CD4-positive, alpha-beta T cell (primary cell): Measurements from ENCODE around the gene MSH3. TPM values are rescaled to one million over a fixed set of nuclear protein-coding genes. Genes with fewer than 3 reads are reported as not detected.

Source experiments
- ATAC-seq: fragments of 200-7000 bp; cut with Tn5 transposase; one replicate; pipeline ENCODE4 v1.10.0; 2022; ENCODE audit warnings: mild to moderate bottlenecking; ENCODE audit not compliant: poor library complexity
- CTCF ChIA-PET: fragments of 350-600 bp; sonication (Branson Sonifier 250); formaldehyde crosslinking; loops from one replicate; lab custom pipeline; 2021; ENCODE audit warnings: antibody characterized with exemption, inconsistent platforms; lab: Charles Lee
- POLR2A ChIA-PET: fragments of 350-600 bp; sonication (Branson Sonifier 250); formaldehyde crosslinking; loops from one replicate; lab custom pipeline; 2021; ENCODE audit warnings: antibody characterized with exemption, inconsistent platforms; lab: Charles Lee
- DNase-seq, 14 experiments: peaks; one replicate each; pipeline ENCODE4 v3.0.0-alpha.2; 2013 to 2020; ENCODE audit warnings: mixed read lengths in 2 of 14
- H3K27ac ChIP-seq, 2 donors: one replicate each; pipeline versions ENCODE4 v1.5.1 to v1.7.0; 2013; ENCODE audit warnings: low read length in 2 of 2, low read depth in 1 of 2, mild to moderate bottlenecking in 1 of 2
- H3K27me3 ChIP-seq, 2 experiments: 1 replicate in 1 of 2; 2 replicates in 1 of 2; pipeline versions ENCODE4 v1.6.1 to v1.7.0; 2013; ENCODE audit warnings: low read length in 2 of 2, control low read depth in 1 of 2, mild to moderate bottlenecking in 1 of 2, moderate library complexity in 1 of 2; ENCODE audit not compliant: insufficient read depth in 2 of 2, control insufficient read depth in 1 of 2
- H3K36me3 ChIP-seq: one replicate; pipeline ENCODE4 v1.6.1; 2013; ENCODE audit warnings: low read length, control low read depth; ENCODE audit not compliant: insufficient read depth
- H3K4me1 ChIP-seq: one replicate; pipeline ENCODE4 v1.6.1; 2013; ENCODE audit warnings: low read length, control low read depth; ENCODE audit not compliant: insufficient read depth
- H3K4me3 ChIP-seq: one replicate; pipeline ENCODE4 v1.5.1; 2013; ENCODE audit warnings: mild to moderate bottlenecking, low read length, moderate library complexity
- H3K9me3 ChIP-seq, 2 experiments: 1 replicate in 1 of 2; 2 replicates in 1 of 2; pipeline versions ENCODE4 v1.6.1 to v1.7.0; 2013; ENCODE audit warnings: low read length in 2 of 2, mild to moderate bottlenecking in 2 of 2, control low read depth in 1 of 2, moderate library complexity in 1 of 2; ENCODE audit not compliant: control insufficient read depth in 1 of 2, insufficient read depth in 1 of 2
- H3K27ac Mint-ChIP-seq: one replicate; pipeline ENCODE4 v1.8.0; 2020; ENCODE audit warnings: mixed read lengths
- H3K27me3 Mint-ChIP-seq: one replicate; pipeline ENCODE4 v1.8.0; 2021; ENCODE audit warnings: mixed read lengths
- H3K36me3 Mint-ChIP-seq: one replicate; pipeline ENCODE4 v1.8.0; 2021; ENCODE audit warnings: low read depth, mixed read lengths
- H3K4me1 Mint-ChIP-seq: one replicate; pipeline ENCODE4 v1.8.0; 2021; ENCODE audit warnings: low read depth, mixed read lengths
- H3K4me3 Mint-ChIP-seq: one replicate; pipeline ENCODE4 v1.8.0; 2020; ENCODE audit warnings: mild to moderate bottlenecking, mixed read lengths
- H3K9me3 Mint-ChIP-seq: one replicate; pipeline ENCODE4 v1.8.0; 2020; ENCODE audit warnings: mixed read lengths
- intact Hi-C, 2 experiments: fragments of 100-400 bp; cut with DNase I in 1 of 2; cut with micrococcal nuclease in 1 of 2; formaldehyde crosslinking; loops; one replicate each; pipeline versions ENCODE4 v1.15.1 to v1.9.0; 2023 to 2025; cut with DNase I, micrococcal nuclease
- total RNA-seq, 174 experiments: library from RNA in 2 of 174; stranded (reverse) in 2 of 174; gene quantifications; one replicate each; pipeline ENCODE4 v1.2.3 and lab custom pipeline; 2021 to 2026
- TF ChIP-seq, protein P1 (sequence below): fragments of 200-600 bp; IDR thresholded peaks from one replicate; pipeline ENCODE4 v1.8.0; 2022; ENCODE audit warnings: antibody characterized with exemption, mild to moderate bottlenecking

MSH3 gene
- total RNA-seq, 2 experiments from 2014 or later, result 11.3 to 13.0 TPM

DNA sequence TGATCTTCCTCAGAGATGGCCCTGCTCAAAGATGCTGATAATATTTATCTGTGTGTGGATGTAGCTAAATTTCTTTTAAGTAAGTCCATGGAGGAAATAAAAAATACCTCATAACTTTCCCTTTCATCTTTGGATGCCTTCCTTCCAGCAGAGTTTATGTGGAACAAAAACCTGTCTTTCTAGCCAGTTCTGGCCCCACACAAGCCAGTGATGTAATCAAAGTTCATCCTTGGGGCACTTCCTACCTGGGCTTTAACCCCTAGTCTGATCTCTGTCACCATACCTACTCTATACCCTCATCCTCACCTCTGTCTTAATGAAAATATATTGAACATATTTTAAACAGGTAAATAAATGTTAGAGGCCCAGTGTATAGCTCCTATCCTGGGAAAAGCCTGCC, 265.9 kb downstream of the MSH3 start:
- Mint-ChIP-seq H3K27me3 (no peaks in the 10 kb centered on the region), H3K4me3 (no peak overlapping the region), H3K9me3 (no peaks in the 10 kb centered on the region), H3K36me3 (no peaks in the 10 kb centered on the region), H3K4me1 (peaks cover 4% of the 10 kb centered on the region), H3K27ac (no peak overlapping the region)
- no peak for ATAC-seq
- Histone ChIP-seq H3K27ac (no peak overlapping the region), H3K4me3 (no peak overlapping the region), H3K27me3 (no peaks in the 10 kb centered on the region), H3K9me3 (no peaks in the 10 kb centered on the region), H3K4me1 (no peaks in the 10 kb centered on the region), H3K36me3 (no peaks in the 10 kb centered on the region)
- POLR2A ChIA-PET, result no interaction called here
- intact Hi-C loops, result no loop called here
- CTCF ChIA-PET, result interaction anchor here (1.0 kb wide), 1 partner anchor 12 kb away, joined by 4 read pairs; no protein-coding TSS in a partner anchor
- TF ChIP-seq, protein P1, sequence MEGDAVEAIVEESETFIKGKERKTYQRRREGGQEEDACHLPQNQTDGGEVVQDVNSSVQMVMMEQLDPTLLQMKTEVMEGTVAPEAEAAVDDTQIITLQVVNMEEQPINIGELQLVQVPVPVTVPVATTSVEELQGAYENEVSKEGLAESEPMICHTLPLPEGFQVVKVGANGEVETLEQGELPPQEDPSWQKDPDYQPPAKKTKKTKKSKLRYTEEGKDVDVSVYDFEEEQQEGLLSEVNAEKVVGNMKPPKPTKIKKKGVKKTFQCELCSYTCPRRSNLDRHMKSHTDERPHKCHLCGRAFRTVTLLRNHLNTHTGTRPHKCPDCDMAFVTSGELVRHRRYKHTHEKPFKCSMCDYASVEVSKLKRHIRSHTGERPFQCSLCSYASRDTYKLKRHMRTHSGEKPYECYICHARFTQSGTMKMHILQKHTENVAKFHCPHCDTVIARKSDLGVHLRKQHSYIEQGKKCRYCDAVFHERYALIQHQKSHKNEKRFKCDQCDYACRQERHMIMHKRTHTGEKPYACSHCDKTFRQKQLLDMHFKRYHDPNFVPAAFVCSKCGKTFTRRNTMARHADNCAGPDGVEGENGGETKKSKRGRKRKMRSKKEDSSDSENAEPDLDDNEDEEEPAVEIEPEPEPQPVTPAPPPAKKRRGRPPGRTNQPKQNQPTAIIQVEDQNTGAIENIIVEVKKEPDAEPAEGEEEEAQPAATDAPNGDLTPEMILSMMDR, result no peak
- no peak for DNase-seq

DNA sequence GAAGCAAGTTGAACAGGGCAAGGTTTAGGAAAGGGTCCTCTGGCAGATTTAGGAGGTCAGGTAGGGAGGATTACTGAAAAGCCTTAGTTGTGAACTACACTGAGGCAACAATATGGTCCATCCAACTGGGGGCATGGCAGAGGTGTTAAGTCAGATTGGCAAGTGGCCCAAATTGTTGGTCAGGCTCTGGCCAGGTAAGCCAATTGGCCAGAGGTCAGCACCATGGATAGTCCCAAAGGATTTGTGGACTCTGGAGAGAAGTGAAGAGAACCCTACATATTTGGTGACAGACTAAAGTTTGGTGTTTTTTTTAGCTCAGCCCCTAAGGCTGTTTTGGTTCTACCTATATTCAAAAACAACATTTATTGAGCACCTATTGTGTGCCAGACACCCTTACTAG, 266.6 kb downstream of the MSH3 start:
- Mint-ChIP-seq H3K4me3 (no peak overlapping the region), H3K27me3 (no peaks in the 10 kb centered on the region), H3K9me3 (no peaks in the 10 kb centered on the region), H3K36me3 (no peaks in the 10 kb centered on the region), H3K4me1 (peaks cover 2% of the 10 kb centered on the region), H3K27ac (no peak overlapping the region)
- ATAC-seq (no peak), DNase-seq (no peak)
- no peak overlapping the region for H3K27ac ChIP-seq
- no peaks in the 10 kb centered on the region for H3K36me3 ChIP-seq
- POLR2A ChIA-PET, result no interaction called here
- intact Hi-C loops, result no loop called here
- no peak overlapping the region for H3K4me3 ChIP-seq
- H3K4me1 ChIP-seq, result no peaks in the 10 kb centered on the region
- CTCF ChIA-PET, result interaction anchor here (1.0 kb wide), 1 partner anchor 11 kb away, joined by 4 read pairs; no protein-coding TSS in a partner anchor
- TF ChIP-seq, protein P1, result no peak
- no peaks in the 10 kb centered on the region for H3K27me3 ChIP-seq
- no peaks in the 10 kb centered on the region for H3K9me3 ChIP-seq

DNA sequence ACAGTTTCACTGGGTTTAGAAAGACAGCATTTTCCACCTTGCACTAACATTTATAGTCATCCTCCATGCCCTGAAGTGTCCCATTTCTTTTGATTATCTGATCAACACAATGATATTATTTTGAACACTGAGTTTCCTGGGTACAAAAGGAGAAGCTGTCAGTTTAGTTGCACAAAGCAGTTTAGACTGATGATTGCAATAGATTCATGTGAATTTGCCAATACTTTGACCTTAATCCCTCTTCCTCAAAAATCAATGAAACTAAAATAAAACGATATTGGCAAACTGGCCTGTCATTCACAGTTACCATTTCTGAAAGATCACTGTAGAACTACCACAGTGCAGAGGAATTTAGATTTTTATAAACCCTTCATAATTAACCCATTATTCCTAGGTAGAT, 271.5 kb downstream of the MSH3 start:
- POLR2A ChIA-PET, result no interaction called here

More for the DNA sequence above, 271.5 kb downstream of the MSH3 start:
- H3K27ac ChIP-seq, result no peak overlapping the region
- intact Hi-C loops, result no loop called here
- no peaks in the 10 kb centered on the region for H3K27me3 ChIP-seq
- ATAC-seq (no peak), DNase-seq (no peak)
- H3K36me3 ChIP-seq, result no peaks in the 10 kb centered on the region
- Mint-ChIP-seq H3K4me3 (no peak overlapping the region), H3K27ac (no peak overlapping the region), H3K9me3 (no peaks in the 10 kb centered on the region), H3K4me1 (peaks cover 4% of the 10 kb centered on the region), H3K36me3 (no peaks in the 10 kb centered on the region), H3K27me3 (no peaks in the 10 kb centered on the region)
- CTCF ChIA-PET, result no interaction called here
- no peak overlapping the region for H3K4me3 ChIP-seq
- TF ChIP-seq, protein P1, result no peak
- H3K4me1 ChIP-seq, result no peaks in the 10 kb centered on the region
- H3K9me3 ChIP-seq, result no peaks in the 10 kb centered on the region

Other genes with a start within 250 kb of the MSH3 start
- gene ZFYVE16, start 246.6 kb upstream of the MSH3 start, total RNA-seq, result 1 to 10 TPM; 7.5 to 7.9 TPM
- under 1 TPM; 0.33 to 0.61 TPM for gene FAM151B, start 166.6 kb upstream of the MSH3 start, total RNA-seq
- not detected for gene ANKRD34B, start 84.4 kb upstream of the MSH3 start, total RNA-seq
- 1 to 10 TPM; 3.6 to 4.0 TPM for gene DHFR, start 331 bp downstream of the MSH3 start, total RNA-seq